GM12892 (cell line): Measurements from ENCODE around the gene FOXB2.

Source experiments
- POLR2A ChIP-seq: IDR thresholded peaks from 2 replicates; pipeline ENCODE4 v1.6.1; 2011; ENCODE audit warnings: low read depth, low read length, control low read depth
- POLR2AphosphoS5 ChIP-seq: IDR thresholded peaks from 2 replicates; pipeline ENCODE4 v1.6.1; 2011; ENCODE audit warnings: low read depth, low read length, control low read depth
- TAF1 ChIP-seq: IDR thresholded peaks from 2 replicates; pipeline ENCODE4 v1.6.1; 2011; ENCODE audit warnings: low read depth, mild to moderate bottlenecking, control low read depth, low read length, borderline replicate concordance

GRCh38 chr9:76996700-76997099, 22.8 kb upstream of the FOXB2 start:
- TF ChIP-seq POLR2AphosphoS5 (no peak), POLR2A (no peak), TAF1 (no peak)
